Gastroesophageal sphincter (tissue), 4 donors: ENCODE measurements around the gene SLC35G6. TPM values are rescaled to one million over a fixed set of nuclear protein-coding genes. Genes with fewer than 3 reads are reported as not detected.

Experiments
- ATAC-seq: fragments of 150-250 bp; one replicate; pipeline ENCODE4 v1.9.1; 2016; ENCODE audit warnings: mild to moderate bottlenecking, moderate library complexity
- H3K27ac ChIP-seq, 4 donors: fragments of 200-600 bp; sonication (generic) in 3 of 4; 1 replicate in 3 of 4; 2 replicates in 1 of 4; pipeline ENCODE4 v1.5.1; 2016 to 2019
- H3K27me3 ChIP-seq: fragments of 200-600 bp; sonication (generic); one replicate; pipeline ENCODE4 v1.5.1; 2019
- H3K36me3 ChIP-seq, 2 donors: fragments of 200-600 bp; sonication (generic); one replicate each; pipeline ENCODE4 v1.5.1; 2019; ENCODE audit warnings: control low read depth in 1 of 2
- H3K4me1 ChIP-seq, 3 donors: fragments of 200-600 bp; sonication (generic); 1 replicate in 2 of 3; 2 replicates in 1 of 3; pipeline ENCODE4 v1.5.1; 2016 to 2019; ENCODE audit warnings: control low read depth in 2 of 3
- H3K4me3 ChIP-seq, 2 donors: fragments of 200-600 bp; sonication (generic); one replicate each; pipeline ENCODE4 v1.5.1; 2019; ENCODE audit warnings: mild to moderate bottlenecking in 1 of 2, moderate library complexity in 1 of 2
- H3K9me3 ChIP-seq, 3 donors: fragments of 200-600 bp; sonication (generic); one replicate each; pipeline ENCODE4 v1.5.1; 2017 to 2019; ENCODE audit warnings: control low read depth in 2 of 3
- EP300 ChIP-seq: sonication (generic); formaldehyde crosslinking; IDR thresholded peaks from one replicate; pipeline ENCODE4 v1.6.1; 2017; ENCODE audit warnings: antibody characterized with exemption, mild to moderate bottlenecking
- POLR2A ChIP-seq, 2 donors: fragments of 450-650 bp; IDR thresholded peaks; one replicate each; pipeline ENCODE4 v1.6.1; 2017; ENCODE audit warnings: antibody characterized with exemption in 2 of 2, mild to moderate bottlenecking in 2 of 2, moderate library complexity in 1 of 2
- POLR2AphosphoS5 ChIP-seq: sonication (generic); formaldehyde crosslinking; IDR thresholded peaks from one replicate; pipeline ENCODE4 v1.6.1; 2017; ENCODE audit warnings: antibody characterized with exemption
- WGBS, 2 donors: methylation state at CpG; one replicate each; pipeline ENCODE4 v1.1.5; 2018; ENCODE audit warnings: low coverage in 1 of 2; 5-methylcytosine and 5-hydroxymethylcytosine counted together
- total RNA-seq, 4 donors: library from RNA; depleted of rRNA; stranded (reverse); fragments of >200 nt; gene quantifications; one replicate each; pipeline ENCODE4 v1.1.0, GENCODE V29; 2016
- TF ChIP-seq, protein P1 (sequence below), 4 experiments: fragments of 200-600 bp in 2 of 4; fragments of 450-650 bp in 2 of 4; sonication (generic) in 1 of 4; IDR thresholded peaks; one replicate each; pipeline ENCODE4 v1.5.1; 2017 to 2019; ENCODE audit warnings: antibody characterized with exemption in 4 of 4, mild to moderate bottlenecking in 2 of 4, moderate library complexity in 2 of 4

Gene SLC35G6
- total RNA-seq, 4 donors from 2014 or later: not detected

DNA sequence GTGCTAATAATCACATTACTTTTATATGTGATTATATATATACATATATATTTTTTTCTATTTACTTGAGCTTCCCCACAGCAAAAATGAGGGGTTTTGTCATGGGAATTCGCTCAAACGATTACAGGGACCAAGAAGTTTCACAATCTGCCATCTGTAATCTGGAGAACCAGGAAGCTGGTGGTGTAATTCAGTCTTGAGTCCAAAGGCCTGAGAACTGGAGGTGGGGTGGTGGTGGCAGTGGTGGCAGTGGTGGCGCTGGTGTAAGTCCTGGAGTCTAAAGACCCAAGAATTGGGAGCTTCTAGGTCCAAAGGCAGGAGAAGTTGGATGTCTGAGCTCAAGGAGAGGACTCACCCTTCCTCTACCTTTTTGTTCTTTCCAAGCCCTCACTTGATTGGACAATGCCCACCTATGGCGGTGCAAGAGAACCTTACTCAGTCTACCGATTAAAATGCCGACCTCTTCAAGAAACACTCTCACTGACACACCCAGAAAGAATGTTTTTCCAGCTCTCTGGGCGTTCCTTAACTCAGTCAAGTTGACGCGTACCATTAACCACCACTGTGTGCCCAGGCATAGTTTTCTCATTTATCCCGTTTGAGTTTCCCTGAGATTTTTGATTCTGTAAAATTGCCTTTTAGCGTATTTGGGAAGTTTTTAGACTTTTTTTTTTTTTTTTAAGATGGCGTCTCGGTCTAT, 34.8 kb downstream of the SLC35G6 start:
- no peak for ATAC-seq
- Histone ChIP-seq H3K9me3 (no peaks in the 10 kb centered on the region), H3K27ac (no peak overlapping the region), H3K4me1 (peaks cover 0 to 6% (median 0%) of the 10 kb centered on the region in 3 donors), H3K36me3 (peaks cover 0 to 36% of the 10 kb centered on the region in 2 donors), H3K27me3 (no peaks in the 10 kb centered on the region), H3K4me3 (no peak overlapping the region)
- TF ChIP-seq, protein P1, sequence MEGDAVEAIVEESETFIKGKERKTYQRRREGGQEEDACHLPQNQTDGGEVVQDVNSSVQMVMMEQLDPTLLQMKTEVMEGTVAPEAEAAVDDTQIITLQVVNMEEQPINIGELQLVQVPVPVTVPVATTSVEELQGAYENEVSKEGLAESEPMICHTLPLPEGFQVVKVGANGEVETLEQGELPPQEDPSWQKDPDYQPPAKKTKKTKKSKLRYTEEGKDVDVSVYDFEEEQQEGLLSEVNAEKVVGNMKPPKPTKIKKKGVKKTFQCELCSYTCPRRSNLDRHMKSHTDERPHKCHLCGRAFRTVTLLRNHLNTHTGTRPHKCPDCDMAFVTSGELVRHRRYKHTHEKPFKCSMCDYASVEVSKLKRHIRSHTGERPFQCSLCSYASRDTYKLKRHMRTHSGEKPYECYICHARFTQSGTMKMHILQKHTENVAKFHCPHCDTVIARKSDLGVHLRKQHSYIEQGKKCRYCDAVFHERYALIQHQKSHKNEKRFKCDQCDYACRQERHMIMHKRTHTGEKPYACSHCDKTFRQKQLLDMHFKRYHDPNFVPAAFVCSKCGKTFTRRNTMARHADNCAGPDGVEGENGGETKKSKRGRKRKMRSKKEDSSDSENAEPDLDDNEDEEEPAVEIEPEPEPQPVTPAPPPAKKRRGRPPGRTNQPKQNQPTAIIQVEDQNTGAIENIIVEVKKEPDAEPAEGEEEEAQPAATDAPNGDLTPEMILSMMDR (IDR thresholded peaks at IDR 0.05): no peak
- TF ChIP-seq POLR2A (IDR thresholded peaks at IDR 0.05) (no peak), EP300 (no peak), POLR2AphosphoS5 (no peak)
- WGBS, 2 donors: 83 to 90% methylated on average over 9 to 11 of the region's 13 CpGs

DNA sequence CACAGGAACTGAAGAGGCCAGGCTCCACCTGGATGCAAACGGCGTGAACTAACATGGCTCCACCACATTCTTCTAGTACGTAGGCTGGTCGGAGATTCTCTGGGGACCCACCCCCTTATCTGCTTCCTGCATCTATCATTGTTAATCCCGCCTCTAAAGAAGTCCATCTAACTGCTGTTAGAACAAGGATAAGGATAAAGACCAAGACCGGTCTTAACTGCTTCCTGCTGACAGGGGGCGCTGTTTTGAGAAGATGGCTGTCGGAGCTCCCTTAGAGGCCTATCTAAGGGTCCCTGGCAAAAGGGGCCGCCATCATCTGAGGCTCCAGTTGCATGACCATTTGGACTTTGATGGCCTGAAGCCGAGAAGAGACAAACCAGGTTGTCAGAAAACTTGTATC, 41.8 kb downstream of the SLC35G6 start:
- ATAC-seq: no peak

GRCh38 chr17:7528842-7529241, 47.6 kb downstream of the SLC35G6 start:
- Histone ChIP-seq H3K27me3 (no peaks in the 10 kb centered on the region), H3K27ac (no peak overlapping the region), H3K9me3 (no peaks in the 10 kb centered on the region), H3K36me3 (no peaks in the 10 kb centered on the region), H3K4me1 (no peaks in the 10 kb centered on the region), H3K4me3 (no peak overlapping the region)
- TF ChIP-seq, protein P1 (IDR thresholded peaks at IDR 0.05): no peak
- no peak for TF ChIP-seq POLR2A (IDR thresholded peaks at IDR 0.05)
- no peak for TF ChIP-seq POLR2AphosphoS5
- TF ChIP-seq EP300: no peak
- no peak for ATAC-seq

More for the DNA sequence above, 41.8 kb downstream of the SLC35G6 start:
- Histone ChIP-seq H3K27ac (no peak overlapping the region), H3K4me1 (no peaks in the 10 kb centered on the region), H3K36me3 (no peaks in the 10 kb centered on the region), H3K27me3 (no peaks in the 10 kb centered on the region), H3K4me3 (no peak overlapping the region), H3K9me3 (no peaks in the 10 kb centered on the region)
- TF ChIP-seq POLR2AphosphoS5 (no peak), EP300 (no peak)
- TF ChIP-seq, protein P1 (IDR thresholded peaks at IDR 0.05): peak in 3 of 4 experiments; percentile 26 to 51 (median 49)
- WGBS, 2 donors: 13 to 36% methylated on average over 3 to 9 of the region's 10 CpGs

DNA sequence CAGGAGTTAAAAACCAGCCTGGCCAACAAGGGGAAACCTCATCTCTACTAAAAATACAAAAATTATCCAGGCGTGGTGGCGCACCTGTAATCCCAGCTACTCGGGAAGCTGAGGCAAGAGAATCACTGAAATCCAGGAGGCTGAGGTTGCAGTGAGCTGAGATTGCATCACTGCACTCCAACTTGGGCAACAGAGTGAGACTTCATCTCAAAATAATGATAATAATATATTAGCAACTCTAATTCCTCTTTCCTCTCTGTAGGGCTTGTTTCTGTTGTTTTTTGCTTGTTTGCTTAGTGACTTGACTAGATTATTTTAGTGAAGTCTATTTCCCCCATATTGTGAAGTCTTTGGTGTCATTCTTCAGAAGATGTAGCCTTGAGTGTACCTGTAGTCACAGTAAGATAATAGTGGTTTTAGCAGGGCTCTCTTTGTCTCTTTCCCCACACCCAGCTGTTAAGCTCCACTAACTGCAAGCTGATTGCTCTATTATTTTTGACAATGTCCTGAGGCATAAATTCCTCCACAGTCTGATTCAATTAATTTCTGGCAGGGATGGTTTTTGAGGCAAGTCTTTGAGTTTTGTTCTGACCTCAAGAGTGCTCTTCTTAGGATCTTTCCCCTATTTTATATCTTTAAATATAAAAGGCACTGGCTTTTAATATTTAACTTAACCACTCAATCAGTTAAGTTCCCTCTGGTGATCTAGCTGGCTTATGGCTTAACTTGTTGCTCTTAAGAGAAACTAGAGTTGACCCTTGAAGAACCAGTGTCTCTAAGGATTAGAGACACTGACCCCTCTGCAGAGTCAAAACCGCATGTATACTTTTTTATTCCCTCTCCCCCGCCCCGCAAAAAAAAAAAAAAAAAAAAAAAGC, 49.0 kb downstream of the SLC35G6 start:
- H3K4me1 ChIP-seq: no peaks in the 10 kb centered on the region
- TF ChIP-seq EP300: no peak
- no peak for TF ChIP-seq POLR2A (IDR thresholded peaks at IDR 0.05)
- TF ChIP-seq POLR2AphosphoS5: no peak
- TF ChIP-seq, protein P1 (IDR thresholded peaks at IDR 0.05): no peak
- H3K4me3 ChIP-seq: no peak overlapping the region
- 65 to 72% methylated on average over 4 of the region's 6 CpGs for WGBS, 2 donors
- no peak for ATAC-seq
- H3K27ac ChIP-seq: no peak overlapping the region
- no peaks in the 10 kb centered on the region for H3K9me3 ChIP-seq
- H3K27me3 ChIP-seq: no peaks in the 10 kb centered on the region
- no peaks in the 10 kb centered on the region for H3K36me3 ChIP-seq

Other genes starting within 250 kb of the SLC35G6 start
- 10 to 100 TPM; 33.0 to 53.9 (median 45.0) TPM for gene DVL2, start 246.9 kb upstream of the SLC35G6 start, total RNA-seq
- 10 to 100 TPM; 29.4 to 38.2 (median 31.0) TPM for gene PHF23, start 242.0 kb upstream of the SLC35G6 start, total RNA-seq
- 100 to 1,000 TPM; 289 to 437 (median 386) TPM for gene GABARAP, start 239.0 kb upstream of the SLC35G6 start, total RNA-seq
- 10 to 100 TPM; 33.8 to 66.3 (median 52.5) TPM for gene CTDNEP1, start 229.7 kb upstream of the SLC35G6 start, total RNA-seq
- gene ELP5, start 229.2 kb upstream of the SLC35G6 start, total RNA-seq: 10 to 100 TPM; 29.6 to 36.8 (median 33.8) TPM
- 10 to 100 TPM in 1 of 4 donors, 1 to 10 TPM in 2, not detected in 1; 1.4 to 16.9 (median 4.7) TPM for gene CLDN7, start 219.0 kb upstream of the SLC35G6 start, total RNA-seq
- gene SLC2A4, start 199.7 kb upstream of the SLC35G6 start, total RNA-seq: 100 to 1,000 TPM in 3 of 4 donors, 10 to 100 TPM in 1; 71.8 to 200 (median 149) TPM
- 1 to 10 TPM; 3.3 to 6.5 (median 5.3) TPM for gene YBX2, start 186.8 kb upstream of the SLC35G6 start, total RNA-seq
- 100 to 1,000 TPM; 145 to 233 (median 183) TPM for gene EIF5A, start 173.8 kb upstream of the SLC35G6 start, total RNA-seq
- gene GPS2, start 166.1 kb upstream of the SLC35G6 start, total RNA-seq: 100 to 1,000 TPM in 1 of 4 donors, 10 to 100 TPM in 3; 66.9 to 104 (median 82.5) TPM
- gene NEURL4, start 152.1 kb upstream of the SLC35G6 start, total RNA-seq: 10 to 100 TPM; 12.0 to 30.4 (median 14.9) TPM
- 1 to 10 TPM; 2.0 to 4.6 (median 3.5) TPM for gene ACAP1, start 144.9 kb upstream of the SLC35G6 start, total RNA-seq
- gene KCTD11, start 129.3 kb upstream of the SLC35G6 start, total RNA-seq: 10 to 100 TPM in 2 of 4 donors, 1 to 10 TPM in 2; 8.8 to 16.9 (median 10.3) TPM
- gene TMEM95, start 126.3 kb upstream of the SLC35G6 start, total RNA-seq: not detected
- 1 to 10 TPM; 2.0 to 4.4 (median 3.5) TPM for gene TNK1, start 100.4 kb upstream of the SLC35G6 start, total RNA-seq
- 10 to 100 TPM; 16.8 to 38.1 (median 17.7) TPM for gene PLSCR3, start 86.9 kb upstream of the SLC35G6 start, total RNA-seq
- gene TMEM256, start 77.3 kb upstream of the SLC35G6 start, total RNA-seq: 10 to 100 TPM; 31.1 to 66.6 (median 57.8) TPM
- 10 to 100 TPM in 3 of 4 donors, 1 to 10 TPM in 1; 9.9 to 28.4 (median 14.4) TPM for gene NLGN2, start 73.6 kb upstream of the SLC35G6 start, total RNA-seq
- gene SPEM1, start 61.1 kb upstream of the SLC35G6 start, total RNA-seq: not detected
- gene SPEM2, start 55.8 kb upstream of the SLC35G6 start, total RNA-seq: not detected
- gene SPEM3, start 52.6 kb upstream of the SLC35G6 start, total RNA-seq: under 1 TPM in 1 of 4 donors, not detected in 3; 0.08 TPM
- 1 to 10 TPM; 1.3 to 5.6 (median 2.4) TPM for gene TMEM102, start 46.0 kb upstream of the SLC35G6 start, total RNA-seq
- 1 to 10 TPM in 1 of 4 donors, under 1 TPM in 2, not detected in 1; 0.13 to 1.0 (median 0.42) TPM for gene FGF11, start 41.9 kb upstream of the SLC35G6 start, total RNA-seq
- gene CHRNB1, start 36.4 kb upstream of the SLC35G6 start, total RNA-seq: 10 to 100 TPM in 1 of 4 donors, 1 to 10 TPM in 3; 4.7 to 12.1 (median 8.1) TPM
- gene ZBTB4, start 1.8 kb upstream of the SLC35G6 start, total RNA-seq: 100 to 1,000 TPM in 1 of 4 donors, 10 to 100 TPM in 3; 68.4 to 115 (median 80.2) TPM
- gene POLR2A, start 2.9 kb downstream of the SLC35G6 start, total RNA-seq: 10 to 100 TPM; 41.0 to 55.3 (median 47.3) TPM
- gene TNFSF12, start 67.6 kb downstream of the SLC35G6 start, total RNA-seq: 100 to 1,000 TPM in 1 of 4 donors, 10 to 100 TPM in 3; 61.1 to 108 (median 84.7) TPM
- 10 to 100 TPM; 14.5 to 47.1 (median 27.2) TPM for gene TNFSF13, start 77.3 kb downstream of the SLC35G6 start, total RNA-seq
- gene SENP3, start 80.5 kb downstream of the SLC35G6 start, total RNA-seq: 10 to 100 TPM; 68.3 to 94.7 (median 79.6) TPM
- gene CD68, start 98.2 kb downstream of the SLC35G6 start, total RNA-seq: 10 to 100 TPM in 3 of 4 donors, 1 to 10 TPM in 1; 7.9 to 83.1 (median 46.1) TPM
- gene MPDU1, start 102.4 kb downstream of the SLC35G6 start, total RNA-seq: 10 to 100 TPM; 38.1 to 66.5 (median 51.2) TPM
- 1 to 10 TPM; 5.1 to 9.0 (median 5.9) TPM for gene SOX15, start 108.6 kb downstream of the SLC35G6 start, total RNA-seq
- 10 to 100 TPM; 39.3 to 54.6 (median 47.4) TPM for gene FXR2, start 133.5 kb downstream of the SLC35G6 start, total RNA-seq
- gene SAT2, start 146.4 kb downstream of the SLC35G6 start, total RNA-seq: 10 to 100 TPM; 50.6 to 72.3 (median 62.3) TPM
- gene SHBG, start 148.7 kb downstream of the SLC35G6 start, total RNA-seq: 1 to 10 TPM in 1 of 4 donors, under 1 TPM in 1, not detected in 2; 0.40 to 3.0 TPM
- 1 to 10 TPM in 3 of 4 donors, under 1 TPM in 1; 0.77 to 3.6 (median 2.3) TPM for gene ATP1B2, start 169.5 kb downstream of the SLC35G6 start, total RNA-seq
- gene TP53, start 206.0 kb downstream of the SLC35G6 start, total RNA-seq: 10 to 100 TPM; 14.7 to 16.3 (median 15.6) TPM
- 1 to 10 TPM; 2.8 to 4.7 (median 3.9) TPM for gene WRAP53, start 207.0 kb downstream of the SLC35G6 start, total RNA-seq
- gene EFNB3, start 223.8 kb downstream of the SLC35G6 start, total RNA-seq: under 1 TPM in 2 of 4 donors, not detected in 2; 0.27 to 0.52 TPM
- under 1 TPM in 2 of 4 donors, not detected in 2; 0.08 to 0.31 TPM for gene DNAH2, start 236.3 kb downstream of the SLC35G6 start, total RNA-seq